ENCODE results near the gene HSPE1.

The HSPE1 gene

DNA sequence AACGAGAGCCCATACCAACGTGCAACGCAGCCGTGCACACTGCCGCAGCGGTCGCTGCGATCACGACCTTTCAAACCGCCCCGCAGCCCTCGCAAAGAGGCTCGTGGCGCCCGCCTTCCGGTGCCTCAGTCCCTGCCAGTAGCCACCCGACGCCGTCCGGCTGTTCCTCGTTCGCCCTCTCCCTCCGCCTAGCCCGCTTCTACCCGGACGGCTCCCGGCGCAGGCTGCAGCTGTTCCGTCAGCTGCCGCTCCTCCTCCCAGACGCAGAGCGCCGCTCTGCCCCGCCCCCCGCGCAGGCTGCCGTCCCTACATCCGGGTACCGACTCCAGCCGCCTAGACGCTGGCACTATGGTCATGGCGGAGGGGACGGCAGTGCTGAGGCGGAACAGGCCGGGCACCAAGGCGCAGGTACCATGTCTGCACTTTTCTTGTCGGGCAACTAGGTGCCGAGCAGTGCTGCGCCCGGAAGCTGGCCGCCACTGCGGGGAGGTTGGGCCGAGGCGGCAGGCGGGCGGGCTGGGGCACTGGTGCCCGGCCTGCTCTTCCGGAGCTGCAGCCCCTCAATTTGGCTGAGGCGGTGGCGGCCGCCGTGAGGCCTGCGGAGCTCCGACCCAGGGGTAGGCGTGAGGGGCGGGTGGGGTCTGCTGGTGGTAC lies 15.7 kb downstream of the HSPE1 start, which contains the start of gene MOB4:
MOB4 (plus strand) TSS at position 328 of the 654 bp plus-strand sequence; CDS start at position 349, 21 bp downstream.
- peak; percentile 66; the same call in 1 of the 2 replicates for TF ChIP-seq FOXM1 (IDR thresholded peaks at IDR 0.05; ENCODE audit: borderline replicate concordance, low read depth)
- no peak; the same call in 1 of the 2 replicates for TF ChIP-seq RAD21 (IDR thresholded peaks at IDR 0.05; ENCODE audit: low read depth)
- TF ChIP-seq MAX (IDR thresholded peaks at IDR 0.05) = peak; percentile 94
- TF ChIP-seq TEAD4 (IDR thresholded peaks at IDR 0.05) = peak; percentile 59
- TF ChIP-seq ZBTB7A (IDR thresholded peaks at IDR 0.05; ENCODE audit: low read depth) = no peak
- TF ChIP-seq CEBPB (IDR thresholded peaks at IDR 0.05) = no peak
- TF ChIP-seq YY1 (IDR thresholded peaks at IDR 0.05; ENCODE audit: low read depth) = peak; percentile 92
- peak; percentile 96 for TF ChIP-seq TAF1 (IDR thresholded peaks at IDR 0.05; ENCODE audit: low read depth)
- peak; percentile 64; the same call in 1 of the 2 replicates for TF ChIP-seq TCF12 (IDR thresholded peaks at IDR 0.05; ENCODE audit: low read depth)
- TF ChIP-seq, protein P1, sequence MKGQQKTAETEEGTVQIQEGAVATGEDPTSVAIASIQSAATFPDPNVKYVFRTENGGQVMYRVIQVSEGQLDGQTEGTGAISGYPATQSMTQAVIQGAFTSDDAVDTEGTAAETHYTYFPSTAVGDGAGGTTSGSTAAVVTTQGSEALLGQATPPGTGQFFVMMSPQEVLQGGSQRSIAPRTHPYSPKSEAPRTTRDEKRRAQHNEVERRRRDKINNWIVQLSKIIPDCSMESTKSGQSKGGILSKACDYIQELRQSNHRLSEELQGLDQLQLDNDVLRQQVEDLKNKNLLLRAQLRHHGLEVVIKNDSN (IDR thresholded peaks at IDR 0.05) = peak; percentile 43; the same call in 1 of the 2 replicates
- no peak; the same call in 1 of the 2 replicates for TF ChIP-seq EGR1 (IDR thresholded peaks at IDR 0.05)
- no peak for TF ChIP-seq NFIC (IDR thresholded peaks at IDR 0.05)
- TF ChIP-seq CREB1 (IDR thresholded peaks at IDR 0.05; ENCODE audit: low read depth) = 0 out of 2 replicates have a peak, but pooled peaks have one; percentile 45
- peak; percentile 98 for TF ChIP-seq EP300 (IDR thresholded peaks at IDR 0.05; ENCODE audit: borderline replicate concordance)

- TF ChIP-seq TAF1 (IDR thresholded peaks at IDR 0.05; ENCODE audit: low read depth) = no peak
- no peak for TF ChIP-seq MAX (IDR thresholded peaks at IDR 0.05)
- no peak for TF ChIP-seq CREB1 (IDR thresholded peaks at IDR 0.05; ENCODE audit: low read depth)
- TF ChIP-seq RAD21 (IDR thresholded peaks at IDR 0.05; ENCODE audit: low read depth) = no peak
Measured at GRCh38 chr2:197516393-197516761, 16.2 kb downstream of the HSPE1 start.

DNA sequence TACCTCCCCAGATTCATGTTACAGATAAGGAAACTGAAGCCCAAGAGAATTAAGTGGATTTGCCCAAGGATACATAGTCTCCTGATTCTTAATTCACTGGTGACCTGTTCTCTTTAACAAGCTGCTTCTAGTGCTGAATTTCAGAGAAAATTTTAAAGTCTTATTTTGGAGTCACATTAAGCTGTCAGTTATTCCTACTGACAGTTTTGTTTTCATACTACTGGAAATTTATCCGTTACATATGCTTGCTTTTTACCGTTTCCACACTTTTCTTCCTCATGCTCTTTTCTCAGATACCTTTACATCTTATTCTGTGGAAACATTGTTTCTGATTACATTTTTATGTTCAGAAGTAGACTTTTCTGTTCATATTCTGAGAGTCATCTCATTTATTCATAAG lies 17.0 kb downstream of the HSPE1 start:
- TF ChIP-seq TAF1 (IDR thresholded peaks at IDR 0.05; ENCODE audit: low read depth) (no peak), TEAD4 (IDR thresholded peaks at IDR 0.05) (no peak), MAX (IDR thresholded peaks at IDR 0.05) (no peak), RAD21 (IDR thresholded peaks at IDR 0.05; ENCODE audit: low read depth) (no peak), CREB1 (IDR thresholded peaks at IDR 0.05; ENCODE audit: low read depth) (no peak), FOXM1 (IDR thresholded peaks at IDR 0.05; ENCODE audit: borderline replicate concordance, low read depth) (no peak), EP300 (IDR thresholded peaks at IDR 0.05; ENCODE audit: borderline replicate concordance) (no peak), EGR1 (IDR thresholded peaks at IDR 0.05) (no peak), NFIC (IDR thresholded peaks at IDR 0.05) (no peak), YY1 (IDR thresholded peaks at IDR 0.05; ENCODE audit: low read depth) (no peak), TCF12 (IDR thresholded peaks at IDR 0.05; ENCODE audit: low read depth) (no peak), CEBPB (IDR thresholded peaks at IDR 0.05) (no peak), ZBTB7A (IDR thresholded peaks at IDR 0.05; ENCODE audit: low read depth) (no peak)
- TF ChIP-seq, protein P1 (IDR thresholded peaks at IDR 0.05) = no peak
- TF ChIP-seq, protein P2, sequence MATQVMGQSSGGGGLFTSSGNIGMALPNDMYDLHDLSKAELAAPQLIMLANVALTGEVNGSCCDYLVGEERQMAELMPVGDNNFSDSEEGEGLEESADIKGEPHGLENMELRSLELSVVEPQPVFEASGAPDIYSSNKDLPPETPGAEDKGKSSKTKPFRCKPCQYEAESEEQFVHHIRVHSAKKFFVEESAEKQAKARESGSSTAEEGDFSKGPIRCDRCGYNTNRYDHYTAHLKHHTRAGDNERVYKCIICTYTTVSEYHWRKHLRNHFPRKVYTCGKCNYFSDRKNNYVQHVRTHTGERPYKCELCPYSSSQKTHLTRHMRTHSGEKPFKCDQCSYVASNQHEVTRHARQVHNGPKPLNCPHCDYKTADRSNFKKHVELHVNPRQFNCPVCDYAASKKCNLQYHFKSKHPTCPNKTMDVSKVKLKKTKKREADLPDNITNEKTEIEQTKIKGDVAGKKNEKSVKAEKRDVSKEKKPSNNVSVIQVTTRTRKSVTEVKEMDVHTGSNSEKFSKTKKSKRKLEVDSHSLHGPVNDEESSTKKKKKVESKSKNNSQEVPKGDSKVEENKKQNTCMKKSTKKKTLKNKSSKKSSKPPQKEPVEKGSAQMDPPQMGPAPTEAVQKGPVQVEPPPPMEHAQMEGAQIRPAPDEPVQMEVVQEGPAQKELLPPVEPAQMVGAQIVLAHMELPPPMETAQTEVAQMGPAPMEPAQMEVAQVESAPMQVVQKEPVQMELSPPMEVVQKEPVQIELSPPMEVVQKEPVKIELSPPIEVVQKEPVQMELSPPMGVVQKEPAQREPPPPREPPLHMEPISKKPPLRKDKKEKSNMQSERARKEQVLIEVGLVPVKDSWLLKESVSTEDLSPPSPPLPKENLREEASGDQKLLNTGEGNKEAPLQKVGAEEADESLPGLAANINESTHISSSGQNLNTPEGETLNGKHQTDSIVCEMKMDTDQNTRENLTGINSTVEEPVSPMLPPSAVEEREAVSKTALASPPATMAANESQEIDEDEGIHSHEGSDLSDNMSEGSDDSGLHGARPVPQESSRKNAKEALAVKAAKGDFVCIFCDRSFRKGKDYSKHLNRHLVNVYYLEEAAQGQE (IDR thresholded peaks at IDR 0.05; ENCODE audit: low read depth) = no peak

GRCh38 chr2:197538412-197538811 lies 38.2 kb downstream of the HSPE1 start:
- no peak for TF ChIP-seq EP300 (IDR thresholded peaks at IDR 0.05; ENCODE audit: borderline replicate concordance)
- no peak for TF ChIP-seq FOXM1 (IDR thresholded peaks at IDR 0.05; ENCODE audit: borderline replicate concordance, low read depth)
- TF ChIP-seq ZBTB7A (IDR thresholded peaks at IDR 0.05; ENCODE audit: low read depth) = no peak
- TF ChIP-seq, protein P2 (IDR thresholded peaks at IDR 0.05; ENCODE audit: low read depth) = no peak
- TF ChIP-seq TCF12 (IDR thresholded peaks at IDR 0.05; ENCODE audit: low read depth) = no peak
- no peak for TF ChIP-seq EGR1 (IDR thresholded peaks at IDR 0.05)
- TF ChIP-seq CREB1 (IDR thresholded peaks at IDR 0.05; ENCODE audit: low read depth) = no peak
- no peak for TF ChIP-seq YY1 (IDR thresholded peaks at IDR 0.05; ENCODE audit: low read depth)
- TF ChIP-seq CEBPB (IDR thresholded peaks at IDR 0.05) = no peak
- TF ChIP-seq, protein P1 (IDR thresholded peaks at IDR 0.05) = no peak
- no peak for TF ChIP-seq MAX (IDR thresholded peaks at IDR 0.05)
- no peak for TF ChIP-seq RAD21 (IDR thresholded peaks at IDR 0.05; ENCODE audit: low read depth)
- no peak for TF ChIP-seq TEAD4 (IDR thresholded peaks at IDR 0.05)
- TF ChIP-seq TAF1 (IDR thresholded peaks at IDR 0.05; ENCODE audit: low read depth) = no peak
- no peak for TF ChIP-seq NFIC (IDR thresholded peaks at IDR 0.05)
